TTC549 (cell line): Measurements from ENCODE around the gene RALGAPA1.
"Not testable (repeated sequence)": the region's sequence is repeated elsewhere in the genome, so short reads cannot be mapped to it uniquely, and the experiment has no call there.

Source experiments
- FAIRE-seq: peaks from 2 replicates; lab custom pipeline; 2012; peaks lifted over from hg19 to GRCh38; lab: Jason Lieb, UNC

Gene RALGAPA1

DNA sequence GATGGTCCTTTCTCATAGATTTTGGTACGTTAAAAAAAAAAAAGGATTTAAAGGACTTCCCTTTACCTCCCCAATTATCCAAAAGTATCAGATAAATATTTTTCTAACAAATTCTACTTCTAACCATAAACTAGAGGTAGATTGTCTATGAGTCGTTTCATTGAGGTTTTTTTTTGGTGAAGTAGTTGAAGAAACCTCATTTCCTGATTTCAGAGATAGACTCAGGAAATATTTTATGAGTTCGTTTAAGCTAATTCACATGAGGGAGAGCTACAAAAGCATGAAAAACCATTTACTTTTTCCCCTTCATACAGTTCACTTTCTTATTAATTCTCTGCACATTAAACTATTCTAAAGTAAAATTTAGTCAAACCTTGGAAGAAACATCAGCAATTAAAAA is 112.5 kb downstream of the RALGAPA1 start:
- no peak for FAIRE-seq

DNA sequence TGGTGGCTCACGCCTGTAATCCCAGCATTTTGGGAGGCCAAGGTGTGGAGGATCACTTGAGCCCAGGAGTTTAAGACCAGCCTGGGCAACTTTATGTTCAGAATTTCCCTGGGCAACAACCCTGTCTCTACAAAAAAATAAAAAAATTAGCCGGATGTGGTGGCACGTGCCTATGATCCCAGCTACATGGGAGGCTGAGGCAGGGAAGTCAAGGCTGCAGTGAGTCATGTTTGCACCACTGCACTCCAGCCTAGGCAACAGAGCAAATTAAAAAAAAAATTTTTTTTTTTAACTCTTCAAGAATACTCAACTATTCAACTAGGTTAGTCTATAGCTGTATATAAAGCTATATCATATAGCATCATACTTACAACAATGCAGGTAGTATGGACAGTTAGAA is 113.0 kb downstream of the RALGAPA1 start:
- no peak for FAIRE-seq

- FAIRE-seq, result no peak
These were observed 113.4 kb downstream of the RALGAPA1 start for GRCh38 chr14:35695647-35696046.

DNA sequence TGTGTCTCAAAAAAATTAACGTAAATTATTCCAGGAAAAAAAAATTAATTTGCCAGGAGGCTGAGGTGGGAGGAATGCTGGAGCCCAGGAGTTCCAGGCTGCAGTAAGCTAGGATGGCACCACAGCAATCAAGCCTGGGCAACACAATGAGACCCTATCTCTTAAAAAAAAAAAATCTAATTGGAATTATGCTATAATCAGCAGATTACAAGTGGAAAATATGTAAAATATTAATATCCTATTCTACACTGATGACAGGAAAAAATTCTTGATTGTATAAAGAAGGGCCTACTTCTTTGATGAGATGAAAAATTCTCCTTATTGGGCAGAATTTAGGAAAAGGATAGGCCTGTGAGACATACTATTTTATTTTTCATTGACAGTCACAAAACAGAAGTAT is 114.0 kb downstream of the RALGAPA1 start:
- no peak for FAIRE-seq

DNA sequence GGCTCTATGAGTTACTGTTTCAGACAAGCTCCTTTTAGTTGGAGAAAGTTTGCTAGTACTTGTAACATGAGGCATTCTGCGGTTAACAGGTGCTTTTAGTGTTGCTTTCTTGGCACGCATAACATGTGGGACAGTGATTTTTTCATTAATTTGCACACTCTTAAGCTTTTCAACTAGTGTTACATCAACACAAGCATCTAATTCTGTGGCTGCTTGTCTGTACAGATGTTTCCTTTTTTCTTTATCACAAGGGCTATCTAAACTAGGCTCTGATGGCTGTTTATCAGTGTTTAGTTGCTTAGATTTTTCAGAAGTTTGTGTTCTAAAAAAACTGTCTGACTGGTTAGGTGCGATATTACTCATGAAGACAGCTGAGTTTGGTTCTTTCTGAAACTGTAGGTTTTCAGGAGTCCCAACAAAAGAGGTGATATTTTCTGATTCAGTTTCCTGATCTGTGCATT is 120.1 kb downstream of the RALGAPA1 start:
- no peak for FAIRE-seq

DNA sequence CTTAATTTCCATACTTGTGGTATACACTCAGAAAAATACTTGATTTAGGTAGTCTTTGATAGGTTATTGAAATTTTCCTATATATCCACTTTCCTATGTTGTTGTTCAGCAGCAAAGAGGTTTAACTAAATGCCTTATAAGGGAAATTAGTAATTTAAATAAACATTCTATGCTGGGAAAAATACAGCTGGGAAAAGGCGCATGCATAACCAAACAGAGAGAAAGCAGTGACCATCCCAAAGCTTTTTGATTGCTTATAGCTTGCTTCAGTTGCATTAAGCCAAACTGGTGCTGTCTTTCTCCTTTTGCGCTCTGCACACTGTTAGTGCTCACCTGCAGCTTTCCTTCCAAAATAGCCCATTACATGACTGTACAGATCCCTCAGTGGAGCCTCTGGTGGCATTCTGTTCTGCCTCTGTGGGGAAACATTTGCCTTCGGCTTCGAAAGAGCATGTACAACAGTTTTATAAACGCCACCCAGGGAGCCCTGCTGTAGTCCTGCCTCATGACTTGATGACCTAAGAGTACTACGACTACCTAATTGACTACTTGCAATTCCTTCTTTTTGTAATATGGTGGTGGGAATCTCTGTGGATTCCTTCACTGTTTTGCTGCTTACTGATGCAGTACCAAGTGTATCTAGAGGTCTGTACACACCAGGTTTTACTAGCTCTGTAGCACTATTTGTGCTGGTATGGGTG is 120.8 kb downstream of the RALGAPA1 start:
- FAIRE-seq, result no peak

GRCh38 chr14:35687335-35687939 is 121.7 kb downstream of the RALGAPA1 start:
- FAIRE-seq, result peak; percentile 93

DNA sequence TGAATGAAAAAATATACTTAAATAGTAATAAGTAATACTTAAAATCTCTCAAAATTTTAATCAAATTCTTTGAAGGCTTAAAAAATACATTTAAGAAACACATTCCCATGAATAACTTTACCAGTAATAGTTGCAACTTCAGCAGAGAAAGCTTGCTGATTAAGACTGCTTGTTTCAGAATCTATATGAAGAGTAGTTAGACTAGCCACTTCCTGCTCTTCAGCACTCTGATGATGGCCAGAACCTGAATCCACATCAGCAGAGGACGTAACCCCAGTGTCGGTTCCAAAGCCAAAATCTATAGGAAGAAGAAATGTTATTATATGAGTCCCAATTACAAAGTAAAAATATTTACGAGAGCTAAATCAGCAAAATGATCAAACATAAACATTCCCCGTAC is 125.4 kb downstream of the RALGAPA1 start:
- not testable (repeated sequence) for FAIRE-seq

DNA sequence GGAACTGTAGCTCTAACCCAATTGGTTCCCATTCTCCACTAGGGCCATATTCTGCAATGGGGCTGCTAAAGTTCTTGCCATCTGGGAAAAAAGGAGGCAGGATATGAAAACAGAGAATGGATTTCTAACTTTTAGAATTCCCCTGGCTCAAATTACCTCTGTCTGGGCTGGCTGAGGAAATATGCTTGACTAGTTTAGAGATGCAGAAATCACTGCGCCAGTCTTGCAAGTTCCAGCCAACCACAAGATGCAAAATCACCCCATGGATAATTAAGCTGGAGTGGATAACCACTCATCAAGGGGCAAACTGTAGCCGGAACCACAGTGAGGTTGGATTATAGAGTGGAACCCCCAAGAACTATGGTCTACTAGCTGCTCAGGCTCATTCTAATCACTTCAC is 126.3 kb downstream of the RALGAPA1 start:
- FAIRE-seq, result no peak

- no peak for FAIRE-seq
These were observed 130.6 kb downstream of the RALGAPA1 start for GRCh38 chr14:35678403-35679028.

DNA sequence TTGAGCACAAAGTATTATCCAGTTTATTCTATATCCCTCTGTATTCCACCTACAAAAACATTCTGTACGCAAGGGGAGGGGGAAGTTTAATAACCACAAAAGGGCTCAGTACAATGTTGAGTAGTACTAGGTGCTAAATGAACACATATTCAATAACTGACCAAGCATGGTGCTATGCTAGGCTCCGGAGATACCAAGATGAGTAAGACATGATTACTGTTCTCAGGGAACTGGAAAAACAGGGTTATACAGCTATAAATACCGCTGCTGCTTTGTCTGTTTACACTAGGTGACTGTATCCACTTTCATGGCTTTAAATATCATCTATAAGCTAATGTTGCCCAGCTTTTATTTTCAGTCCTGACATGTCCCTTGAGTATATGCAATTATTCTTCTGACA is 139.3 kb downstream of the RALGAPA1 start:
- no peak for FAIRE-seq

GRCh38 chr14:35666429-35667043 is 142.6 kb downstream of the RALGAPA1 start:
- no peak for FAIRE-seq

GRCh38 chr14:35661875-35662274 is 147.2 kb downstream of the RALGAPA1 start:
- FAIRE-seq, result no peak

DNA sequence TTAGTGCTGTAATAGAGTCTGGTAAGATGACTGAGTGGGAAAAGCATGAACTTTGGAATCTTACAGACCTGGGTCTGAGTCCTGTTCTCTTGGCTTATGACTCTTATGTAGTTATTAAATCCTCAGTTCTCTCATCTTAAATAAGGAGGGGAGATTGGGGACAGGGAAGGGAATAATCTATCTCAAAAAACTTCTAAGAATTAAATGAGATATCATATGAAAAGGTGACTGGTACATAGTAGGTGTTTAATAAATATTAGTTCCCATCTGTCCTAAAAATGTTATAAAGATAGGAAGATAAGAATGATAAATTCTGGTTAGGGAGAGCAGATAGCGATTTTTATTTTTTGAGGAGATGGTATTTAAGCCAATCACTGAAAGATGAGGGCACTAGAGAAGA is 156.1 kb downstream of the RALGAPA1 start:
- no peak for FAIRE-seq

GRCh38 chr14:35643513-35643912 is 165.6 kb downstream of the RALGAPA1 start:
- no peak for FAIRE-seq

- no peak for FAIRE-seq
These were observed 171.2 kb downstream of the RALGAPA1 start for GRCh38 chr14:35637851-35638250.

GRCh38 chr14:35637269-35637668 is 171.8 kb downstream of the RALGAPA1 start:
- no peak for FAIRE-seq

DNA sequence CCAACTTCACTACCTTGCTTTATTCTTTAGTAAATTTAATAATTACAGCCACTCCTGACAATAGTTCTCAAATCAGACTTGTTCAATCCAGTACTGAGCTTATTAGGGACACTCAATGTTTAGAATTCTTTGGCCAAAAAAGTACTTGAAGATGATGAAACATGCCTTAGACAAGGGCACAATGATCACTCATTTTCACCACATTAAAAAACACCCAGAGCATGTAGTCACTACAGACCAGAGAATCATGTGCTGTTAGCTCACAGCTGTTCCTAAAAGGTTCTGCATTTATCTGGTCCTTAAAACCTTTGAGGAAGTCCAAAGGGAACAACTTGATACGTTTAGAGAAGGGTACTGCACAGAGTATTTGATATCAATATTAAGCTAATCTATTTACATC is 176.4 kb downstream of the RALGAPA1 start:
- no peak for FAIRE-seq

DNA sequence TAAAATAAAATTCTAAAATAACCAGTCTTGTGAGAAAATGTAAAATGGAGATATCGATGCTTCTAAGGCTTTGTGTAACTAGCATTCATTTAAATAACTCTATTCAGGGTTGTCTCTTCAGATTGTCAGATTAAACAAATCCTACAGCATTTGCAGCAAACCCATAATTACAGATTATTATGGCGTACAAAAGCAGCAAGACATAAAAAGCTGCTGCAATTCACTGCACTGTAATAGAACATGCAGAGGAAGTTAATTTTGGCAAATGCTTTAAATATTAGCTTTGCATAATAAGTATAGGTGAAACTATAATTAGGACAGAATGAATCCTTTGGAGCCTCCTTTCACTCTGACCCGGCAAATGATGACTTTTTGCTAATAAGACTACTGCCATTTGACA is 176.8 kb downstream of the RALGAPA1 start:
- no peak for FAIRE-seq

- FAIRE-seq, result peak; percentile 48
These were observed 177.9 kb downstream of the RALGAPA1 start for GRCh38 chr14:35631071-35631805.

DNA sequence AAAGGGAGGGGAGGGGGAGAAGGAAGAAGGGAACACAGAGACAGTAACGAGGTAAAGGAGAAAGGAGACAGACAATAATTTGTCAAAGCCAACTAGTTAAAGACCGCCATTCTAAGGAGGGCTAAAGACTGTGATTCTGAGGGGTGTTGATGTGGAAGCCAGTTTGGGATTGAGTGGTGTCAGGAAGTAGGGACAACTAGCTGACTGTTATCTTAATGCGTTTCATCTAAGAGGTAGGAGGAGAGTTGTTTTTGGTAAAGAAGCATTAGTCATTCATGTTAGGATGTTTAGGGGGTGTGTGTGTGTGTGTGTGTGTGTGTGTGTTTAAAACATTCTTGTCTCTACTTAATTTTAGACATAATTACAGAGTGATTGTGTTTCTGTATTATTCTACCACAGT is 180.1 kb downstream of the RALGAPA1 start:
- FAIRE-seq, result no peak

DNA sequence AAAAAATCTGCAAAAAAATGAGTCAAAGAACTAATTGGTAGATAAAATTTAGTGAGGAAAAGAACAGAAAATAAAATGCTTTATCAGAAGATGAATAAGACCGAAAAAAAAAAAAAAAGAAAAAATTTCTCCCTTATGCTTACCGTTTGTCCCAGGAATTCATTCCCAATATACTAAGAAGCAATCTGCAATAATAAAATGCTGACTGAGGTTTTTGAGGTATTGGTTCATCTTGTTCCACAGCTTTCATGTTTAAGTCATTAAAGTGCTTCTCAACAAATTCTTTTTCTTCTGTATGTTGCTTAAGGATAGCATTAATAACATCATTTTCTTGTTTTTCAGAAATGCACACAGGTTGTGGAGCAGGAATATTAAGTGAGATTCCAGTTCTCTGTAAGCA is 182.1 kb downstream of the RALGAPA1 start:
- not testable (repeated sequence) for FAIRE-seq
